Fibroblast of villous mesenchyme (primary cell): Measurements from ENCODE around the gene FOXA1. TPM values are rescaled to one million over a fixed set of nuclear protein-coding genes. Genes with fewer than 3 reads are reported as not detected.

Experiments used
- DNase-seq: peaks from one replicate; pipeline ENCODE4 v3.0.0-alpha.2; 2010; ENCODE audit warnings: low read depth
- H3K4me3 ChIP-seq: 2 replicates; pipeline ENCODE4 v1.5.1; 2011; ENCODE audit warnings: low read depth, mild to moderate bottlenecking, low read length
- CTCF ChIP-seq: IDR thresholded peaks from 2 replicates; pipeline ENCODE4 v1.5.1; 2012; ENCODE audit warnings: low read depth, mild to moderate bottlenecking, low read length; ENCODE audit not compliant: insufficient read depth
- total RNA-seq: library from RNA; depleted of rRNA; stranded (reverse); fragments of >200 nt; gene quantifications from 2 replicates; pipeline ENCODE4 v1.2.3, GENCODE V29; 2012

Gene FOXA1
- total RNA-seq, 1 donor, result not detected

- no peak for TF ChIP-seq CTCF
- peak; percentile 10 for DNase-seq
- no peak overlapping the region for H3K4me3 ChIP-seq
These were observed 49.9 kb downstream of the FOXA1 start for GRCh38 chr14:37545174-37545573.

- no peak overlapping the region for H3K4me3 ChIP-seq
- TF ChIP-seq CTCF, result no peak
- no peak for DNase-seq
These were observed 50.6 kb downstream of the FOXA1 start for GRCh38 chr14:37544407-37544806.

- no peak for TF ChIP-seq CTCF
- H3K4me3 ChIP-seq, result no peak overlapping the region
- no peak for DNase-seq
These were observed 55.1 kb downstream of the FOXA1 start for GRCh38 chr14:37539992-37540391.

Other genes with a start within 250 kb of the FOXA1 start
- under 0.01 TPM in 2 replicates for gene TTC6, start 380 bp upstream of the FOXA1 start, total RNA-seq